Measurements from ENCODE around the gene ERC1.

- TF ChIP-seq CTCF (IDR thresholded peaks at IDR 0.05; ENCODE audit: low read length): no peak
- no peak for TF ChIP-seq EZH2 (IDR thresholded peaks at IDR 0.05; ENCODE audit: borderline replicate concordance, low read length)
Observed at GRCh38 chr12:1138691-1139090, 147.7 kb downstream of the ERC1 start.

Measured in OCI-LY1 (cell line).